ENCODE results near the gene SRRM2.

The SRRM2 gene

GRCh38 chr16:2818272-2818876, 65.9 kb downstream of the SRRM2 start:
- no peak for TF ChIP-seq CTCF (conservative IDR thresholded peaks at IDR 0.05; ENCODE audit: low read length)
- H3K4me3 ChIP-seq (ENCODE audit: low read length), result no peak overlapping the region
- no peak for DNase-seq (ENCODE audit: low read depth)

- H3K4me3 ChIP-seq (ENCODE audit: low read length), result no peak overlapping the region
- no peak for TF ChIP-seq CTCF (conservative IDR thresholded peaks at IDR 0.05; ENCODE audit: low read length)
- DNase-seq (ENCODE audit: low read depth), result no peak
Measured at GRCh38 chr16:2819179-2819938, 66.9 kb downstream of the SRRM2 start.

- no peak for DNase-seq (ENCODE audit: low read depth)
- no peak overlapping the region for H3K4me3 ChIP-seq (ENCODE audit: low read length)
- no peak for TF ChIP-seq CTCF (conservative IDR thresholded peaks at IDR 0.05; ENCODE audit: low read length)
Measured at GRCh38 chr16:2819939-2820835, 67.7 kb downstream of the SRRM2 start.

All from AG10803 (cell line).